ENCODE results near the gene KCNC2.

- TF ChIP-seq CTCF (conservative IDR thresholded peaks at IDR 0.05) (no peak), ZFX (IDR thresholded peaks at IDR 0.05) (no peak)
Measured at GRCh38 chr12:75190846-75191245, 18.8 kb downstream of the KCNC2 start.
